Measurements from ENCODE around the gene KAT5. TPM values are rescaled to one million over a fixed set of nuclear protein-coding genes. Genes with fewer than 3 reads are reported as not detected.

Gene KAT5
- total RNA-seq: 34.8 and 37.6 TPM in 2 replicates

DNA sequence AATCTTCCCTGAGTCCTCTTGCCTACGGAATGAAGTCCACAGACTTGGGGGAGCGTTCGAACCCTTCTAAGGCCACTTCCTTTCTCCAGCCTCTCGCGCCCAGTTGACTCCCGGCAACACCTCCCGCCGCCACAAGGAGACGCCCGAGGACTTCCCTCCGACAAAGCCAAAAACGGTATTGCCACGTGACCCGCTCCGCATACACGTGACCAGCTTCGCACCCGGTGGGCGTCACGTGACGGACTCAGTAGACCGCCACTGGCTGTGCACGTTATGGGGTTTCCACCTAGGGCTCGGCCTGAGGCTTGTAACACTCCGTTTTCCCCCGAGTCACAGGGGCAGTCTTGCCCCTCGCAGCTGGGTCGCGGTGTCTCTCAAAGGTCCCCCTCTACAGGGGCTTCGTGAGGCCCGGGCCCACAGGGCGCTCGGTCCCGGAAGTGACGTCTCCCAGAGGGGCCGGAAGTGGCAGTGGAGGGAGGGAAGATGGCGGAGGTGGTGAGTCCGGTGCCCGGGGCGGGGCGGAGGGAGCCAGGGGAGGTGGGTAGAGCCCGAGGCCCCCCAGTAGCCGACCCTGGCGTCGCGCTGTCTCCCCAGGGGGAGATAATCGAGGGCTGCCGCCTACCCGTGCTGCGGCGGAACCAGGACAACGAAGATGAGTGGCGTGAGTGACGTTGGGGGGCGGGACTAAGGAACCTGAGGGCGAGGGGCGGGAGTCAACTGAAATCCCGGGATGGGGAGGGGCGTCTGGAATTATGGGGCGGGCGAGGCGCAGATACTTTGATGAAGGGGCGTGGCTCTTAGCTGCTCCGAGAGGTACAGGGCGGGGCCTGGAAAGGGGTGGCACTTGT is at the start of gene KAT5:
Gene KAT5, plus strand, starts transcription at position 468 of the 848 bp plus-strand sequence. Its CDS starts 16 bp downstream, at position 484.
- TF ChIP-seq CTCF (IDR thresholded peaks at IDR 0.05; ENCODE audit: insufficient read depth, low read length, severe bottlenecking): peak; percentile 99
- FAIRE-seq (no peak), DNase-seq (ENCODE audit: low read depth) (peak; percentile 95)
- Histone ChIP-seq H3K36me3 (ENCODE audit: control insufficient read depth, insufficient read depth, low read length) (peaks cover 30% of the 10 kb centered on the region), H3K4me3 (ENCODE audit: low read depth, low read length) (peak within 1 kb of the TSS; percentile 59), H3K27me3 (ENCODE audit: control insufficient read depth, insufficient read depth, low read length) (no peaks in the 10 kb centered on the region)

DNA sequence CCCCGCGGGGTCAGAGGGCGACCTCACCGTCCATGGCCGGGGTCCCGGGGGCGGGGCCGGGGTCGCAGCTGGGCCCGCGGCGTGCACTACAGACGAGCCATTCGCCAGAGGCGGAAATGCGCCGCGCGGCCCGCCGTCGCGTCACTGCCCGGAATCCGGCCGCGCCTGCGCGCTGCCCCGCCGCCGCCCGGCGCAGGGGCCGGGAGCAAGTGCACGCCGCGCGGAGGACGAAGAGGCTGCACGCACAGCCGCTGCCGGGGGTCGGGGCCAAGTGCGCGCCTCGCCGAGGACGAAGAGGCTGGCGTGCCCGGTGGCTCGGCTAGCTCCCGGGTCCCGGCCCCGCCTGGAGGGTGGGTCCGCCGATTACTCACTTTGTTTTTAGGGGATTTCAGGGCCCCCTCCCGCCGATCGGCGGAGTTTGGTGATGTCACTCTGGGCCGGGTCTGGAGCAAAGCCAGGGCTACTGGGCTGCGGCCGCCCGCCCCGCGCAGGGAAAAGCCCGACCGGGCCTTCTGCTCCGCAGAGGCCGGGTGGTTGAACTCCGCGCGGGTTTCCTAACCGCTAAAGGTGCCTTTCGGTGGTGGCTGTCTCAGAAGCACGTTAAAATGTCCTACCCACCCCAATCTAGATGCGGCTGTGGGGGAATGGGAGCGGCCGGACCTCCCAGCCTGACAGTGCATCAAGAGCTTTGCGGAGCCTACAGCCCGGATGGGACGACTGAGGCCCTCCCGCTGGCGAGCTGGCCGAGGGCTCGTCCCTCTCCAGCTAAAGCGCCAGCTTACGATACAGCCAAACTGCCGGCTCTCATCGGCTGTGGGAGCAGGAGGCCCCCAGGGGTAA is 49.0 kb upstream of the KAT5 start, which contains the start of gene RELA:
Gene RELA, minus strand, starts transcription at position 118 of the 840 bp plus-strand sequence. Its CDS starts 84 bp downstream, at position 34.
- FAIRE-seq (no peak), DNase-seq (ENCODE audit: low read depth) (peak; percentile 77)
- no peak for TF ChIP-seq CTCF (IDR thresholded peaks at IDR 0.05; ENCODE audit: insufficient read depth, low read length, severe bottlenecking)
- Histone ChIP-seq H3K27me3 (ENCODE audit: control insufficient read depth, insufficient read depth, low read length) (no peaks in the 10 kb centered on the region), H3K4me3 (ENCODE audit: low read depth, low read length) (peak within 1 kb of the TSS; percentile 74), H3K36me3 (ENCODE audit: control insufficient read depth, insufficient read depth, low read length) (peaks cover 27% of the 10 kb centered on the region)

GRCh38 chr11:65663639-65664200 is 48.3 kb upstream of the KAT5 start:
- H3K27me3 ChIP-seq (ENCODE audit: control insufficient read depth, insufficient read depth, low read length): no peaks in the 10 kb centered on the region
- TF ChIP-seq CTCF (IDR thresholded peaks at IDR 0.05; ENCODE audit: insufficient read depth, low read length, severe bottlenecking): no peak
- FAIRE-seq (no peak), DNase-seq (ENCODE audit: low read depth) (peak; percentile 31)
- H3K36me3 ChIP-seq (ENCODE audit: control insufficient read depth, insufficient read depth, low read length): peaks cover 22% of the 10 kb centered on the region
- peak overlapping the region; percentile 74 for H3K4me3 ChIP-seq (ENCODE audit: low read depth, low read length)

DNA sequence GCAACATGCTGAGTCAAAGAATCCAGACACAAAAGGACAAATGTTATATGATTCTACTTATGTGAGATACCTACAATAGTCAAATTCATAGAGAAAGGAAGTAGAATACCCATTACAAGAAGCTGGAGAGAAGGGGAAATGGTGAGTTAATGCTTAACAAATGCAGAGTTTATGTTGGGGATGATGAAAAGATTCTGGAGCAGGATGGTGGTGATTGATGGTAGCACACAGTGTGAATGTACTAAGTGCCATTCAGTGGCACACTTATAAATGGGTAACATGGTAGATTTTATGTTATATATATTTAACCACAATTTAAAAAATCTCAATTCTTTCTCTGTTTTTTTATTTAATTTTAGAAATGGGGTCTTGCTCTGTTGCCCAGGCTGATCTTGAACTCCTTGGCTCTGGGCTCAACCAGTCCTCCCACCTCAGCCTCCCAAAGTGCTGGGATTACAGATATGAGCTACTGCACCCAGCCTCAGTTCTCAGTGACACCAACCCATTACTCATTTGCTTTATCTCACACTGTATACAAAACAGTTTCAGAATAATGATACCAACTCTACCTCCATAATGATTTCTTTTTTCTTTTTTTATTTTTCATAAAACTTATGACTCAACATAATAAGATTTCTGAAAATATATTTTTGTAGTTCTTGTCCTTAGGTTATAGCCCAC is 39.7 kb upstream of the KAT5 start:
- Histone ChIP-seq H3K4me3 (ENCODE audit: low read depth, low read length) (no peak overlapping the region), H3K36me3 (ENCODE audit: control insufficient read depth, insufficient read depth, low read length) (no peaks in the 10 kb centered on the region), H3K27me3 (ENCODE audit: control insufficient read depth, insufficient read depth, low read length) (no peaks in the 10 kb centered on the region)
- no peak for DNase-seq (ENCODE audit: low read depth)
- FAIRE-seq: no peak
- no peak for TF ChIP-seq CTCF (IDR thresholded peaks at IDR 0.05; ENCODE audit: insufficient read depth, low read length, severe bottlenecking)

GRCh38 chr11:65672982-65673381 is 39.1 kb upstream of the KAT5 start:
- H3K4me3 ChIP-seq (ENCODE audit: low read depth, low read length): no peak overlapping the region
- FAIRE-seq (no peak), DNase-seq (ENCODE audit: low read depth) (no peak)
- no peak for TF ChIP-seq CTCF (IDR thresholded peaks at IDR 0.05; ENCODE audit: insufficient read depth, low read length, severe bottlenecking)
- H3K27me3 ChIP-seq (ENCODE audit: control insufficient read depth, insufficient read depth, low read length): no peaks in the 10 kb centered on the region
- no peaks in the 10 kb centered on the region for H3K36me3 ChIP-seq (ENCODE audit: control insufficient read depth, insufficient read depth, low read length)

Data from bronchial epithelial cell (primary cell).